Measurements from ENCODE around the gene NPBWR2. TPM values are rescaled to one million over a fixed set of nuclear protein-coding genes. Genes with fewer than 3 reads are reported as not detected.

Gene NPBWR2
- total and polyA plus RNA-seq, 4 donors: not detected

- H3K27ac ChIP-seq (ENCODE audit: low read depth in 1 of 2, low read length in 2 of 2): no peak overlapping the region
- no peaks in the 10 kb centered on the region for H3K36me3 ChIP-seq (ENCODE audit: control insufficient read depth in 1 of 2, insufficient read depth in 2 of 2, low read length in 1 of 2)
- intact Hi-C loops (cut with DNase I): no loop called here
- no peak for DNase-seq
- no peaks in the 10 kb centered on the region for H3K4me1 ChIP-seq (ENCODE audit: control insufficient read depth in 1 of 2, insufficient read depth in 2 of 2, low read length in 2 of 2)
- no peaks in the 10 kb centered on the region for H3K9me3 ChIP-seq (ENCODE audit: control insufficient read depth, low read length)
- no peak for ATAC-seq (ENCODE audit: low FRiP score)
- 78 to 81% methylated on average over 12 of the region's 12 CpGs for WGBS, 2 donors
- no peaks in the 10 kb centered on the region for H3K27me3 ChIP-seq (ENCODE audit: control insufficient read depth in 1 of 2, insufficient read depth in 2 of 2, low read length in 1 of 2)
- H3K4me3 ChIP-seq (ENCODE audit: low read length in 2 of 2): no peak overlapping the region
These were observed 38.8 kb downstream of the NPBWR2 start for GRCh38 chr20:64068386-64069208.

GRCh38 chr20:64067733-64068307, 39.5 kb downstream of the NPBWR2 start:
- Histone ChIP-seq H3K27ac (ENCODE audit: low read depth in 1 of 2, low read length in 2 of 2) (no peak overlapping the region), H3K4me3 (ENCODE audit: low read length in 2 of 2) (no peak overlapping the region), H3K4me1 (ENCODE audit: control insufficient read depth in 1 of 2, insufficient read depth in 2 of 2, low read length in 2 of 2) (no peaks in the 10 kb centered on the region), H3K36me3 (ENCODE audit: control insufficient read depth in 1 of 2, insufficient read depth in 2 of 2, low read length in 1 of 2) (no peaks in the 10 kb centered on the region), H3K9me3 (ENCODE audit: control insufficient read depth, low read length) (no peaks in the 10 kb centered on the region), H3K27me3 (ENCODE audit: control insufficient read depth in 1 of 2, insufficient read depth in 2 of 2, low read length in 1 of 2) (no peaks in the 10 kb centered on the region)
- WGBS, 2 donors: 75 to 77% methylated on average over 12 of the region's 12 CpGs
- no peak for DNase-seq
- intact Hi-C loops (cut with DNase I): no loop called here
- ATAC-seq (ENCODE audit: low FRiP score): no peak

DNA sequence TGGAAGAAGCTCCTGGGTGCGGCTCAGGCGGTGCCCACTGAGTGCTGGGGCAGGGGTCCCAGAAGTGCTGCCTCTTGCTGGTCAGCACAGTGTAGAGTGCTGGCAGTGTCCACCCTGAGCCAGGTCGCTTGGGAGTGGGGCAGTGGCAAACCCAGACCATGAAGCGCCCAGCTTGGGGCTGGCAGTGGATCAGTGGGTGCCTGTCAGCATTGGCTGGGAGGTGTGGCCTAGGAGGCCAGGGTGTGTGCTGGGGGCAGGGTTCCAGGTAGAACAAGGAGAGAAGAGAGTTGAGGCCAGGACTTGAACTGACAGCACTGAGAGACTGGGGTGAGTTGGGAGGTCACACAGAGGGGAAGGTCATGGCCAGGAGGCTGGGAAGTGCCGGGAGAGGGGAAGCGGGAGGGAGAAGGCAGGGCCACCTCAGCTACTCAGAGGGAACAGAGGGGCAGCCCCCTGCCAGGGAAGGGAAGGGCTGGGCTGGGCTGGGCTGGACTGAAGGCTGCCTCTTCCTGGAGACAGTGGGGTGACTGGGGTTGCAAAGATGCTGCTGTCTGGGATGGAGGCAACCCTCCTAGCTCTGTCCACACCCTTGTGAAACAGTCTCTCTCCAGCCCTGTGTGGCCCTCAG, 40.2 kb downstream of the NPBWR2 start:
- DNase-seq (no peak), ATAC-seq (ENCODE audit: low FRiP score) (no peak)
- no peaks in the 10 kb centered on the region for H3K9me3 ChIP-seq (ENCODE audit: control insufficient read depth, low read length)
- H3K4me1 ChIP-seq (ENCODE audit: control insufficient read depth in 1 of 2, insufficient read depth in 2 of 2, low read length in 2 of 2): no peaks in the 10 kb centered on the region
- H3K27ac ChIP-seq (ENCODE audit: low read depth in 1 of 2, low read length in 2 of 2): no peak overlapping the region
- no peaks in the 10 kb centered on the region for H3K27me3 ChIP-seq (ENCODE audit: control insufficient read depth in 1 of 2, insufficient read depth in 2 of 2, low read length in 1 of 2)
- no peaks in the 10 kb centered on the region for H3K36me3 ChIP-seq (ENCODE audit: control insufficient read depth in 1 of 2, insufficient read depth in 2 of 2, low read length in 1 of 2)
- no peak overlapping the region for H3K4me3 ChIP-seq (ENCODE audit: low read length in 2 of 2)
- WGBS, 2 donors: 84 to 90% methylated on average over 6 of the region's 6 CpGs
- intact Hi-C loops (cut with DNase I): no loop called here

- Histone ChIP-seq H3K36me3 (ENCODE audit: control insufficient read depth in 1 of 2, insufficient read depth in 2 of 2, low read length in 1 of 2) (no peaks in the 10 kb centered on the region), H3K4me1 (ENCODE audit: control insufficient read depth in 1 of 2, insufficient read depth in 2 of 2, low read length in 2 of 2) (no peaks in the 10 kb centered on the region), H3K4me3 (ENCODE audit: low read length in 2 of 2) (no peak overlapping the region), H3K27ac (ENCODE audit: low read depth in 1 of 2, low read length in 2 of 2) (no peak overlapping the region), H3K9me3 (ENCODE audit: control insufficient read depth, low read length) (no peaks in the 10 kb centered on the region), H3K27me3 (ENCODE audit: control insufficient read depth in 1 of 2, insufficient read depth in 2 of 2, low read length in 1 of 2) (no peaks in the 10 kb centered on the region)
- DNase-seq: no peak
- 61 to 63% methylated on average over 5 of the region's 5 CpGs for WGBS, 2 donors
- intact Hi-C loops (cut with DNase I): no loop called here
- ATAC-seq (ENCODE audit: low FRiP score): no peak
These were observed 41.4 kb downstream of the NPBWR2 start for GRCh38 chr20:64065974-64066343.

DNA sequence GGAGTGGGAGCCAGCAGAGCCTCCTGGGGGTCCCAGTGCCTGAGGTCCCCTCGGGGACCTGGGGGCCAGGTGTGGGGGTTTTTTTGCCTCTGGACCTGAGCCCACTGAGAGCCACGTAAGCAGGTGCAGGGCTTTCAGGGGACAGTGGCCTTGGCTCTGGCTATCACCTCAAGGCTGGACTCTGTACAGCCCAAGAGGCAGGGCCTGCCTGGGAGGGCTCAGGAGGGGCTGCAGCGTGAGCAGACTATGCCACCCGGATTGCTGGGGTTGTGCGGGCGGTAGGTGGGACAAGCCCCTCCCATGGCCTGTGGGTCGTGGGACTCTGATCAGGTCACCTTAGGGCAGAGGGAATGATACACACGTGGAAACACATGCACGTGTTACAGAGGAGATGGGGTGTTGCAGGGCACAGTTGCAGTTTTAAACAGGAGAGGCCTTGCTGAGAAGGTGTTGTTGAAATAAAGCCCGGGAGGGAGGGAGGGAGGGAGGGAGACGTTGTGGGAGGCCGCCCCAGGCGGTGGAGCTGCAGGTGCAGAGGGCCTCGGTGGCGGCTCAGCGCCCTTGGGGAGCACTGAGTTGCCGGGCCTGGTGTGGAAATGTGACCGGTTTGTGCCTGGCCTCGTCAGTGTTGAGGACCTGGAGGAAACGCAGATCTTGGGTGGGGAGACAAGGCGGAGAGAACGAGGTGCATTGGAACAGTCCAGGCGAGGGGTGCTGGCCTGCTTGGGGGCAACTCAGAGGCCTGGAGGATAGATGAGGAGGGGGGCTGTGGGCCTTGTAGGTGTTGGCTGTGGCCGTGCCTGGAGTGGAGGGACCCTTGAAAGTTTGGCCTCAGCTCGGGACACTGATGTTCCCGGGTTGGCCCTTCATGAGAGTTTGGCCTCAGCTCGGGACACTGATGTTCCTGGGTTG, 42.0 kb downstream of the NPBWR2 start:
- no peak for DNase-seq
- intact Hi-C loops (cut with DNase I): no loop called here
- WGBS, 2 donors: 63 to 65% methylated on average over 27 of the region's 27 CpGs

GRCh38 chr20:64064145-64064698, 43.1 kb downstream of the NPBWR2 start:
- H3K27me3 ChIP-seq (ENCODE audit: control insufficient read depth in 1 of 2, insufficient read depth in 2 of 2, low read length in 1 of 2): no peaks in the 10 kb centered on the region
- no peak for ATAC-seq (ENCODE audit: low FRiP score)
- peak overlapping the region; percentile 74 to 79 for H3K4me3 ChIP-seq (ENCODE audit: low read length in 2 of 2)
- no peaks in the 10 kb centered on the region for H3K4me1 ChIP-seq (ENCODE audit: control insufficient read depth in 1 of 2, insufficient read depth in 2 of 2, low read length in 2 of 2)
- intact Hi-C loops (cut with DNase I): no loop called here
- DNase-seq: peak in 1 of 2 donors; percentile 87
- no peaks in the 10 kb centered on the region for H3K9me3 ChIP-seq (ENCODE audit: control insufficient read depth, low read length)
- H3K36me3 ChIP-seq (ENCODE audit: control insufficient read depth in 1 of 2, insufficient read depth in 2 of 2, low read length in 1 of 2): no peaks in the 10 kb centered on the region
- 4 to 8% methylated on average over 12 of the region's 12 CpGs for WGBS, 2 donors
- peak overlapping the region in 1 of 2 donors; percentile 9 for H3K27ac ChIP-seq (ENCODE audit: low read depth in 1 of 2, low read length in 2 of 2)

More for the DNA sequence above, 42.0 kb downstream of the NPBWR2 start:
- Histone ChIP-seq H3K9me3 (ENCODE audit: control insufficient read depth, low read length) (no peaks in the 10 kb centered on the region), H3K4me3 (ENCODE audit: low read length in 2 of 2) (no peak overlapping the region), H3K36me3 (ENCODE audit: control insufficient read depth in 1 of 2, insufficient read depth in 2 of 2, low read length in 1 of 2) (no peaks in the 10 kb centered on the region), H3K27ac (ENCODE audit: low read depth in 1 of 2, low read length in 2 of 2) (no peak overlapping the region), H3K27me3 (ENCODE audit: control insufficient read depth in 1 of 2, insufficient read depth in 2 of 2, low read length in 1 of 2) (no peaks in the 10 kb centered on the region), H3K4me1 (ENCODE audit: control insufficient read depth in 1 of 2, insufficient read depth in 2 of 2, low read length in 2 of 2) (no peaks in the 10 kb centered on the region)
- ATAC-seq (ENCODE audit: low FRiP score): no peak

DNA sequence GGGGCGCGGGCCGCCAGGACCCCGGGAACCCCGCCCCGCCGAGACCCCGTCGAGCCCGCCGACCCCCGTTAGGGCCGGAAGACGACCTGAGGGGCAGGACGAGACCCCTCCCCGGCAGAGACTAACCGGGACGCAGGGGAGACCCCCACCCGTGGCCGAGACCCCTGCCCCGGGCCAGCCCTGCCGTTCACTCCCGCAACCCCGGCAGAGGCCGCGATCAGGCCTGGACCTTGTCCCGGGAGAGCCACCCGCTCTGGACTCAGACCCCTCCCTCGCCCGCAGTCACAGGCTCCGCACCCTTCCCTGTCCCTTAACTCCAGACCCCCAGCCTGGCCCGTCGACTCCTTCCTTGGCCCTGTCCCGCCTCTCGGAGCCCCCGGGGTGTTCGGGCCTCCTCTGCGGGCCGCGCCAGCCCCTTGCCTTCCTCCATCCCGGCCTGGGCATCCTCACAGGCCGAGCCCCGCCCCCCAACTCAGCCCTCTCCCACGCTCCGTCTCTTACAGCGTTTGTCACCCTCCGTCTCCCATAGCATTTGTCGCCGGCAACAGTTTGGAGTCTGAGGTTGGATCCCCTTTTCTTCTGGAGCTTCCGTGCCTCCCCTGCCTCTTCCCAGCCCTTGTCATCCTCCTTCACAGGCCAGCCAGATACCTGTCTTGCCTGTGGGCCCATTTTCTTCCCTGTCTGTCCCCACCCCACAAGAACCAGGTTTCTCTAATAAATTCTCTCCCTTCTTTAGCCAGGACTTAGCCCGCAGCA, 43.8 kb downstream of the NPBWR2 start:
- intact Hi-C loops (cut with DNase I): loop anchor here in 1 of 2 donors (2.0 kb wide), 1 partner anchor 83 kb away; the partner anchor contains the start of gene PRPF6
- peak; percentile 17 for ATAC-seq (ENCODE audit: low FRiP score)
- H3K27me3 ChIP-seq (ENCODE audit: control insufficient read depth in 1 of 2, insufficient read depth in 2 of 2, low read length in 1 of 2): no peaks in the 10 kb centered on the region
- H3K9me3 ChIP-seq (ENCODE audit: control insufficient read depth, low read length): no peaks in the 10 kb centered on the region
- no peaks in the 10 kb centered on the region for H3K4me1 ChIP-seq (ENCODE audit: control insufficient read depth in 1 of 2, insufficient read depth in 2 of 2, low read length in 2 of 2)
- peak overlapping the region; percentile 16 to 31 for H3K27ac ChIP-seq (ENCODE audit: low read depth in 1 of 2, low read length in 2 of 2)
- peak overlapping the region; percentile 74 to 79 for H3K4me3 ChIP-seq (ENCODE audit: low read length in 2 of 2)
- WGBS, 2 donors: 0 to 1% methylated on average over 37 to 51 of the region's 51 CpGs
- DNase-seq: no peak
- no peaks in the 10 kb centered on the region for H3K36me3 ChIP-seq (ENCODE audit: control insufficient read depth in 1 of 2, insufficient read depth in 2 of 2, low read length in 1 of 2)
